ENCODE data around the gene BABAM2.

DNA sequence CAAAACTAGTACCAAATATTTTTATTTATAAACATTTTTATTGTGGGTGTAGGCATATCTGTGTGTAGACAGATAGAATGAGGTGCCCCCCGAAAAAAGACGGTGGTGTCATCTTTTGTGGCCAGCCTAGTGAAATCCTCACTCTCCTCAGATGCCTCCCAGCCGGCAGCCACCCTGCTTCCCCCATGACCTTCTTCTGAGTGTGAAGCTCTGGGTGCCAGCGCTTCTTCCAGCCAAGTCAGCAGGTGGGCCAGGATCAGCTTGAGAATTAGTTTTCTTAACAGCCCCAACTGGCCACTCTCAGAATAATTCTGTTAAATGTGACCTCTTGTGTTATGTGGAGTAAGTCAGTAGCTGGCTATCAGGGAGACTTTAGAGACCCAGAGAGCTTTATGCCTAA is 272.5 kb downstream of the BABAM2 start:
- TF ChIP-seq, protein P1, sequence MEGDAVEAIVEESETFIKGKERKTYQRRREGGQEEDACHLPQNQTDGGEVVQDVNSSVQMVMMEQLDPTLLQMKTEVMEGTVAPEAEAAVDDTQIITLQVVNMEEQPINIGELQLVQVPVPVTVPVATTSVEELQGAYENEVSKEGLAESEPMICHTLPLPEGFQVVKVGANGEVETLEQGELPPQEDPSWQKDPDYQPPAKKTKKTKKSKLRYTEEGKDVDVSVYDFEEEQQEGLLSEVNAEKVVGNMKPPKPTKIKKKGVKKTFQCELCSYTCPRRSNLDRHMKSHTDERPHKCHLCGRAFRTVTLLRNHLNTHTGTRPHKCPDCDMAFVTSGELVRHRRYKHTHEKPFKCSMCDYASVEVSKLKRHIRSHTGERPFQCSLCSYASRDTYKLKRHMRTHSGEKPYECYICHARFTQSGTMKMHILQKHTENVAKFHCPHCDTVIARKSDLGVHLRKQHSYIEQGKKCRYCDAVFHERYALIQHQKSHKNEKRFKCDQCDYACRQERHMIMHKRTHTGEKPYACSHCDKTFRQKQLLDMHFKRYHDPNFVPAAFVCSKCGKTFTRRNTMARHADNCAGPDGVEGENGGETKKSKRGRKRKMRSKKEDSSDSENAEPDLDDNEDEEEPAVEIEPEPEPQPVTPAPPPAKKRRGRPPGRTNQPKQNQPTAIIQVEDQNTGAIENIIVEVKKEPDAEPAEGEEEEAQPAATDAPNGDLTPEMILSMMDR (IDR thresholded peaks at IDR 0.05 in 2 of 3, conservative IDR thresholded peaks at IDR 0.05 in 1 of 3; ENCODE audit: control insufficient read depth in 2 of 3, extremely low read depth in 1 of 3, insufficient read depth in 1 of 3, low read depth in 3 of 3, low read length in 3 of 3): no peak
- no peak for TF ChIP-seq STAT3 (IDR thresholded peaks at IDR 0.05; ENCODE audit: low read depth, low read length)
- TF ChIP-seq, protein P2, sequence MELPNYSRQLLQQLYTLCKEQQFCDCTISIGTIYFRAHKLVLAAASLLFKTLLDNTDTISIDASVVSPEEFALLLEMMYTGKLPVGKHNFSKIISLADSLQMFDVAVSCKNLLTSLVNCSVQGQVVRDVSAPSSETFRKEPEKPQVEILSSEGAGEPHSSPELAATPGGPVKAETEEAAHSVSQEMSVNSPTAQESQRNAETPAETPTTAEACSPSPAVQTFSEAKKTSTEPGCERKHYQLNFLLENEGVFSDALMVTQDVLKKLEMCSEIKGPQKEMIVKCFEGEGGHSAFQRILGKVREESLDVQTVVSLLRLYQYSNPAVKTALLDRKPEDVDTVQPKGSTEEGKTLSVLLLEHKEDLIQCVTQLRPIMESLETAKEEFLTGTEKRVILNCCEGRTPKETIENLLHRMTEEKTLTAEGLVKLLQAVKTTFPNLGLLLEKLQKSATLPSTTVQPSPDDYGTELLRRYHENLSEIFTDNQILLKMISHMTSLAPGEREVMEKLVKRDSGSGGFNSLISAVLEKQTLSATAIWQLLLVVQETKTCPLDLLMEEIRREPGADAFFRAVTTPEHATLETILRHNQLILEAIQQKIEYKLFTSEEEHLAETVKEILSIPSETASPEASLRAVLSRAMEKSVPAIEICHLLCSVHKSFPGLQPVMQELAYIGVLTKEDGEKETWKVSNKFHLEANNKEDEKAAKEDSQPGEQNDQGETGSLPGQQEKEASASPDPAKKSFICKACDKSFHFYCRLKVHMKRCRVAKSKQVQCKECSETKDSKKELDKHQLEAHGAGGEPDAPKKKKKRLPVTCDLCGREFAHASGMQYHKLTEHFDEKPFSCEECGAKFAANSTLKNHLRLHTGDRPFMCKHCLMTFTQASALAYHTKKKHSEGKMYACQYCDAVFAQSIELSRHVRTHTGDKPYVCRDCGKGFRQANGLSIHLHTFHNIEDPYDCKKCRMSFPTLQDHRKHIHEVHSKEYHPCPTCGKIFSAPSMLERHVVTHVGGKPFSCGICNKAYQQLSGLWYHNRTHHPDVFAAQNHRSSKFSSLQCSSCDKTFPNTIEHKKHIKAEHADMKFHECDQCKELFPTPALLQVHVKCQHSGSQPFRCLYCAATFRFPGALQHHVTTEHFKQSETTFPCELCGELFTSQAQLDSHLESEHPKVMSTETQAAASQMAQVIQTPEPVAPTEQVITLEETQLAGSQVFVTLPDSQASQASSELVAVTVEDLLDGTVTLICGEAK (IDR thresholded peaks at IDR 0.05; ENCODE audit: borderline replicate concordance): no peak
- no peak for TF ChIP-seq FOS (IDR thresholded peaks at IDR 0.05; ENCODE audit: borderline replicate concordance, extremely low read depth, insufficient read length)
- no peak for TF ChIP-seq MYC (IDR thresholded peaks at IDR 0.05; ENCODE audit: insufficient read depth, insufficient read length, insufficient replicate concordance, low read length, severe bottlenecking)
- TF ChIP-seq SUPT20H (IDR thresholded peaks at IDR 0.05; ENCODE audit: borderline replicate concordance, control insufficient read depth, low read depth, low read length): no peak
- no peak for TF ChIP-seq CBX3 (IDR thresholded peaks at IDR 0.05; ENCODE audit: borderline replicate concordance, low read depth)
